ENCODE data around the gene RNASEH1. TPM values are rescaled to one million over a fixed set of nuclear protein-coding genes. Genes with fewer than 3 reads are reported as not detected.

Gene RNASEH1
- total and polyA plus RNA-seq, 2 of the 13 experiments (the other 11 are each of a cell fraction or from before 2014, with no cell fraction given), result 14.5 to 57.4 TPM

DNA sequence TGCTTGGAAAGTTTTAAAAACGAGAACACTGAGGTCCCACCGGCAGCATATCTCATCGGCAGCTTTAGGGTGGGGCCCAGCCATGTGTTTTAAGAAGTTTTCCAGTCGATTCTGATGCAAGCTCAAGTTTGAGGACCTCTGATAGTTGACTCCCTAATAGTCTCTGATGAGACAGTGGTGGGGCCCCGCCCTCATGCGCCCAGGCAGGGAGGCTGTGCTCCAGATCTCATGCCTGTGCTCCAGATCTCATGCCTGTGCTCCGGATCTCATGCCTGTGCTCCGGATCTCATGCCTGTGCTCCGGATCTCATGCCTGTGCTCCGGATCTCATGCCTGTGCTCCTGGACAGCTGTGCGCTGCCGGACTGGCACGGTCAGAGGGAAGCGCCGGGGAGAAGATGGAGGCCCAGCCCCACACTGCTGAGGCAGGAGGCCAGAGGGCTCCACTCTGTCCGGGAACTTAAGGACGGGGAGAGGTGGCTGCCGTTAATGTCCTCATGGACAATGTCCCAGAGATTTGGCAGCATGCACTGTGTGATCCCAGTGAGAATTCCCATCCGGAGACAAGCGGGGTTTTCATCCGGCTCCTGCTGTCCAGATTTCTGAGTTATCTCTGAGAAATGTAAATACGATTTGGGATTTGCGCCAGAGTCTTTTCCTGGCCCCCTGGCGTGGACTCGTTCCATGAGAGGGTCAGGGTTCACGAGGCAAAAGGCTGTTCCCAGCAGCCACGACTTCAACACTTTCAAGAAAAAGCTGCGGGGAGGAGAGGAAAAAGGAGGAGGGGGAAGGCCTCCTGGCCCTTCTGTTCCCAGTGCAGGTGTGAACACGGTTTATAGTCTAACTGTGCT is 27.4 kb upstream of the RNASEH1 start (continued):
- TF ChIP-seq NCOA1 (CRISPR knock-in tag; IDR thresholded peaks at IDR 0.05) (no peak), ZFP62 (CRISPR knock-in tag; IDR thresholded peaks at IDR 0.05) (no peak), RFXANK (CRISPR knock-in tag; IDR thresholded peaks at IDR 0.05) (no peak), FOXA1 (IDR thresholded peaks at IDR 0.05) (no peak), FOXA1 (CRISPR knock-in tag; IDR thresholded peaks at IDR 0.05) (peak; percentile 86), POLR2A (IDR thresholded peaks at IDR 0.05; ENCODE audit: insufficient read depth in 1 of 2, low read depth in 2 of 2, low read length in 2 of 2) (peak in 1 of 2 experiments; percentile 63; a peak in 2 of 4 replicates), ZNF484 (CRISPR knock-in tag; IDR thresholded peaks at IDR 0.05; ENCODE audit: borderline replicate concordance, low read depth) (no peak), ZNF205 (CRISPR knock-in tag; IDR thresholded peaks at IDR 0.05) (peak; percentile 68; the same call in 1 of the 2 replicates), ZNF891 (CRISPR knock-in tag; IDR thresholded peaks at IDR 0.05) (no peak), PITX1 (CRISPR knock-in tag; IDR thresholded peaks at IDR 0.05) (peak; percentile 70; the same call in 1 of the 2 replicates), ZNF850 (CRISPR knock-in tag; conservative IDR thresholded peaks at IDR 0.05) (no peak), ZNF644 (CRISPR knock-in tag; IDR thresholded peaks at IDR 0.05; ENCODE audit: low read depth) (0 out of 2 replicates have a peak, but pooled peaks have one; percentile 5), HDAC6 (IDR thresholded peaks at IDR 0.05; ENCODE audit: low read depth, low read length) (no peak), SAP130 (CRISPR knock-in tag; IDR thresholded peaks at IDR 0.05; ENCODE audit: low read depth) (peak; percentile 87), ZFAT (CRISPR knock-in tag; conservative IDR thresholded peaks at IDR 0.05) (no peak; the same call in 1 of the 2 replicates)
- TF ChIP-seq, protein P1, sequence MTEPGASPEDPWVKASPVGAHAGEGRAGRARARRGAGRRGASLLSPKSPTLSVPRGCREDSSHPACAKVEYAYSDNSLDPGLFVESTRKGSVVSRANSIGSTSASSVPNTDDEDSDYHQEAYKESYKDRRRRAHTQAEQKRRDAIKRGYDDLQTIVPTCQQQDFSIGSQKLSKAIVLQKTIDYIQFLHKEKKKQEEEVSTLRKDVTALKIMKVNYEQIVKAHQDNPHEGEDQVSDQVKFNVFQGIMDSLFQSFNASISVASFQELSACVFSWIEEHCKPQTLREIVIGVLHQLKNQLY (CRISPR knock-in tag; IDR thresholded peaks at IDR 0.05), result peak; percentile 86
- TF ChIP-seq, protein P2, sequence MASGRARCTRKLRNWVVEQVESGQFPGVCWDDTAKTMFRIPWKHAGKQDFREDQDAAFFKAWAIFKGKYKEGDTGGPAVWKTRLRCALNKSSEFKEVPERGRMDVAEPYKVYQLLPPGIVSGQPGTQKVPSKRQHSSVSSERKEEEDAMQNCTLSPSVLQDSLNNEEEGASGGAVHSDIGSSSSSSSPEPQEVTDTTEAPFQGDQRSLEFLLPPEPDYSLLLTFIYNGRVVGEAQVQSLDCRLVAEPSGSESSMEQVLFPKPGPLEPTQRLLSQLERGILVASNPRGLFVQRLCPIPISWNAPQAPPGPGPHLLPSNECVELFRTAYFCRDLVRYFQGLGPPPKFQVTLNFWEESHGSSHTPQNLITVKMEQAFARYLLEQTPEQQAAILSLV (CRISPR knock-in tag; IDR thresholded peaks at IDR 0.05; ENCODE audit: borderline replicate concordance), result no peak
- TF ChIP-seq, protein P3, sequence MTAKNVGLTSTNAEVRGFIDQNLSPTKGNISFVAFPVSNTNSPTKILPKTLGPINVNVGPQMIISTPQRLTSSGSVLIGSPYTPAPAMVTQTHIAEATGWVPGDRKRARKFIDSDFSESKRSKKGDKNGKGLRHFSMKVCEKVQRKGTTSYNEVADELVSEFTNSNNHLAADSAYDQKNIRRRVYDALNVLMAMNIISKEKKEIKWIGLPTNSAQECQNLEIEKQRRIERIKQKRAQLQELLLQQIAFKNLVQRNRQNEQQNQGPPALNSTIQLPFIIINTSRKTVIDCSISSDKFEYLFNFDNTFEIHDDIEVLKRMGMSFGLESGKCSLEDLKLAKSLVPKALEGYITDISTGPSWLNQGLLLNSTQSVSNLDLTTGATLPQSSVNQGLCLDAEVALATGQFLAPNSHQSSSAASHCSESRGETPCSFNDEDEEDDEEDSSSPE (CRISPR knock-in tag; IDR thresholded peaks at IDR 0.05), result peak; percentile 32; the same call in 1 of the 2 replicates
- TF ChIP-seq, protein P4, sequence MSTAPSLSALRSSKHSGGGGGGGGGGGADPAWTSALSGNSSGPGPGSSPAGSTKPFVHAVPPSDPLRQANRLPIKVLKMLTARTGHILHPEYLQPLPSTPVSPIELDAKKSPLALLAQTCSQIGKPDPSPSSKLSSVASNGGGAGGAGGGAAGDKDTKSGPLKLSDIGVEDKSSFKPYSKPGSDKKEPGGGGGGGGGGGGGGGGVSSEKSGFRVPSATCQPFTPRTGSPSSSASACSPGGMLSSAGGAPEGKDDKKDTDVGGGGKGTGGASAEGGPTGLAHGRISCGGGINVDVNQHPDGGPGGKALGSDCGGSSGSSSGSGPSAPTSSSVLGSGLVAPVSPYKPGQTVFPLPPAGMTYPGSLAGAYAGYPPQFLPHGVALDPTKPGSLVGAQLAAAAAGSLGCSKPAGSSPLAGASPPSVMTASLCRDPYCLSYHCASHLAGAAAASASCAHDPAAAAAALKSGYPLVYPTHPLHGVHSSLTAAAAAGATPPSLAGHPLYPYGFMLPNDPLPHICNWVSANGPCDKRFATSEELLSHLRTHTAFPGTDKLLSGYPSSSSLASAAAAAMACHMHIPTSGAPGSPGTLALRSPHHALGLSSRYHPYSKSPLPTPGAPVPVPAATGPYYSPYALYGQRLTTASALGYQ (CRISPR knock-in tag; IDR thresholded peaks at IDR 0.05), result peak; percentile 90
- TF ChIP-seq, protein P5, sequence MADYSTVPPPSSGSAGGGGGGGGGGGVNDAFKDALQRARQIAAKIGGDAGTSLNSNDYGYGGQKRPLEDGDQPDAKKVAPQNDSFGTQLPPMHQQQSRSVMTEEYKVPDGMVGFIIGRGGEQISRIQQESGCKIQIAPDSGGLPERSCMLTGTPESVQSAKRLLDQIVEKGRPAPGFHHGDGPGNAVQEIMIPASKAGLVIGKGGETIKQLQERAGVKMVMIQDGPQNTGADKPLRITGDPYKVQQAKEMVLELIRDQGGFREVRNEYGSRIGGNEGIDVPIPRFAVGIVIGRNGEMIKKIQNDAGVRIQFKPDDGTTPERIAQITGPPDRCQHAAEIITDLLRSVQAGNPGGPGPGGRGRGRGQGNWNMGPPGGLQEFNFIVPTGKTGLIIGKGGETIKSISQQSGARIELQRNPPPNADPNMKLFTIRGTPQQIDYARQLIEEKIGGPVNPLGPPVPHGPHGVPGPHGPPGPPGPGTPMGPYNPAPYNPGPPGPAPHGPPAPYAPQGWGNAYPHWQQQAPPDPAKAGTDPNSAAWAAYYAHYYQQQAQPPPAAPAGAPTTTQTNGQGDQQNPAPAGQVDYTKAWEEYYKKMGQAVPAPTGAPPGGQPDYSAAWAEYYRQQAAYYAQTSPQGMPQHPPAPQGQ (CRISPR knock-in tag; IDR thresholded peaks at IDR 0.05; ENCODE audit: borderline replicate concordance), result no peak
- TF ChIP-seq, protein P6, sequence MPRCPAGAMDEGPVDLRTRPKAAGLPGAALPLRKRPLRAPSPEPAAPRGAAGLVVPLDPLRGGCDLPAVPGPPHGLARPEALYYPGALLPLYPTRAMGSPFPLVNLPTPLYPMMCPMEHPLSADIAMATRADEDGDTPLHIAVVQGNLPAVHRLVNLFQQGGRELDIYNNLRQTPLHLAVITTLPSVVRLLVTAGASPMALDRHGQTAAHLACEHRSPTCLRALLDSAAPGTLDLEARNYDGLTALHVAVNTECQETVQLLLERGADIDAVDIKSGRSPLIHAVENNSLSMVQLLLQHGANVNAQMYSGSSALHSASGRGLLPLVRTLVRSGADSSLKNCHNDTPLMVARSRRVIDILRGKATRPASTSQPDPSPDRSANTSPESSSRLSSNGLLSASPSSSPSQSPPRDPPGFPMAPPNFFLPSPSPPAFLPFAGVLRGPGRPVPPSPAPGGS (CRISPR knock-in tag; IDR thresholded peaks at IDR 0.05), result no peak

All from HepG2 (cell line).